Measurements from ENCODE around the gene FBXW5.

Gene FBXW5

GRCh38 chr9:136916330-136917184 lies 28.0 kb downstream of the FBXW5 start:
- H3K4me1 Mint-ChIP-seq, result peaks cover 4% of the 10 kb centered on the region
- H3K36me3 Mint-ChIP-seq, result peaks cover 31% of the 10 kb centered on the region
- no peaks in the 10 kb centered on the region for H3K9me3 Mint-ChIP-seq
- H3K4me3 Mint-ChIP-seq, result no peak overlapping the region
- H3K27me3 Mint-ChIP-seq, result no peaks in the 10 kb centered on the region
- ATAC-seq (ENCODE audit: low read depth) (no peak), DNase-seq (ENCODE audit: low spot score in 2 of 2) (no peak)
- H3K27ac Mint-ChIP-seq, result no peak overlapping the region

GRCh38 chr9:136915632-136916329 lies 28.8 kb downstream of the FBXW5 start:
- DNase-seq (ENCODE audit: low spot score in 2 of 2), result no peak
- H3K27ac Mint-ChIP-seq, result no peak overlapping the region
- no peak for ATAC-seq (ENCODE audit: low read depth)
- peaks cover 31% of the 10 kb centered on the region for H3K36me3 Mint-ChIP-seq
- peaks cover 4% of the 10 kb centered on the region for H3K4me1 Mint-ChIP-seq
- no peaks in the 10 kb centered on the region for H3K9me3 Mint-ChIP-seq
- no peaks in the 10 kb centered on the region for H3K27me3 Mint-ChIP-seq
- H3K4me3 Mint-ChIP-seq, result no peak overlapping the region

- no peak for DNase-seq (ENCODE audit: low spot score in 2 of 2)
- no peak for ATAC-seq (ENCODE audit: low read depth)
- Mint-ChIP-seq H3K4me3 (no peak overlapping the region), H3K9me3 (no peaks in the 10 kb centered on the region), H3K27me3 (no peaks in the 10 kb centered on the region), H3K36me3 (peaks cover 24% of the 10 kb centered on the region), H3K27ac (no peak overlapping the region), H3K4me1 (peaks cover 4% of the 10 kb centered on the region)
Measured at GRCh38 chr9:136913701-136914438, 30.7 kb downstream of the FBXW5 start.

GRCh38 chr9:136910901-136911245 lies 33.7 kb downstream of the FBXW5 start:
- no peaks in the 10 kb centered on the region for H3K9me3 Mint-ChIP-seq
- DNase-seq (ENCODE audit: low spot score in 2 of 2) (no peak), ATAC-seq (ENCODE audit: low read depth) (no peak)
- peaks cover 16% of the 10 kb centered on the region for H3K36me3 Mint-ChIP-seq
- no peaks in the 10 kb centered on the region for H3K27me3 Mint-ChIP-seq
- H3K27ac Mint-ChIP-seq, result no peak overlapping the region
- no peak overlapping the region for H3K4me3 Mint-ChIP-seq
- H3K4me1 Mint-ChIP-seq, result no peaks in the 10 kb centered on the region

- no peak for ATAC-seq (ENCODE audit: low read depth)
- H3K4me3 Mint-ChIP-seq, result no peak overlapping the region
Measured at GRCh38 chr9:136910197-136910900, 34.2 kb downstream of the FBXW5 start.

GRCh38 chr9:136907011-136907914 lies 37.3 kb downstream of the FBXW5 start:
- no peak for ATAC-seq (ENCODE audit: low read depth)
- Mint-ChIP-seq H3K27me3 (no peaks in the 10 kb centered on the region), H3K4me1 (peaks cover 6% of the 10 kb centered on the region), H3K9me3 (no peaks in the 10 kb centered on the region), H3K36me3 (peaks cover 15% of the 10 kb centered on the region), H3K27ac (peak overlapping the region; percentile 17), H3K4me3 (no peak overlapping the region)
- no peak for DNase-seq (ENCODE audit: low spot score in 2 of 2)

More at GRCh38 chr9:136910197-136910900, 34.2 kb downstream of the FBXW5 start:
- Mint-ChIP-seq H3K27ac (no peak overlapping the region), H3K36me3 (peaks cover 16% of the 10 kb centered on the region), H3K4me1 (no peaks in the 10 kb centered on the region), H3K9me3 (no peaks in the 10 kb centered on the region), H3K27me3 (no peaks in the 10 kb centered on the region)
- DNase-seq (ENCODE audit: low spot score in 2 of 2), result no peak

GRCh38 chr9:136906266-136906665 lies 38.3 kb downstream of the FBXW5 start:
- ATAC-seq (ENCODE audit: low read depth), result no peak
- Mint-ChIP-seq H3K36me3 (peaks cover 15% of the 10 kb centered on the region), H3K4me3 (no peak overlapping the region), H3K4me1 (peaks cover 10% of the 10 kb centered on the region), H3K27me3 (no peaks in the 10 kb centered on the region), H3K9me3 (no peaks in the 10 kb centered on the region), H3K27ac (peak overlapping the region; percentile 48)
- no peak for DNase-seq (ENCODE audit: low spot score in 2 of 2)

- H3K27me3 Mint-ChIP-seq, result no peaks in the 10 kb centered on the region
- H3K36me3 Mint-ChIP-seq, result peaks cover 18% of the 10 kb centered on the region
- peaks cover 23% of the 10 kb centered on the region for H3K4me1 Mint-ChIP-seq
- ATAC-seq (ENCODE audit: low read depth) (no peak), DNase-seq (ENCODE audit: low spot score in 2 of 2) (no peak)
- peak overlapping the region; percentile 96 for H3K27ac Mint-ChIP-seq
- no peak overlapping the region for H3K4me3 Mint-ChIP-seq
- H3K9me3 Mint-ChIP-seq, result no peaks in the 10 kb centered on the region
Measured at GRCh38 chr9:136903041-136903554, 41.4 kb downstream of the FBXW5 start.

- H3K36me3 Mint-ChIP-seq, result peaks cover 17% of the 10 kb centered on the region
- H3K4me3 Mint-ChIP-seq, result peak overlapping the region; percentile 63
- peak overlapping the region; percentile 96 for H3K27ac Mint-ChIP-seq
- H3K9me3 Mint-ChIP-seq, result no peaks in the 10 kb centered on the region
- peaks cover 24% of the 10 kb centered on the region for H3K4me1 Mint-ChIP-seq
- no peaks in the 10 kb centered on the region for H3K27me3 Mint-ChIP-seq
- DNase-seq (ENCODE audit: low spot score in 2 of 2), result peak; percentile 65 to 69
- peak; percentile 91 for ATAC-seq (ENCODE audit: low read depth)
Measured at GRCh38 chr9:136902259-136902821, 42.2 kb downstream of the FBXW5 start.

GRCh38 chr9:136901516-136902258 lies 42.9 kb downstream of the FBXW5 start:
- peak overlapping the region; percentile 71 for H3K4me3 Mint-ChIP-seq
- peak; percentile 35 to 40 for DNase-seq (ENCODE audit: low spot score in 2 of 2)
- H3K4me1 Mint-ChIP-seq, result peaks cover 30% of the 10 kb centered on the region
- no peaks in the 10 kb centered on the region for H3K27me3 Mint-ChIP-seq
- ATAC-seq (ENCODE audit: low read depth), result peak; percentile 50
- peaks cover 12% of the 10 kb centered on the region for H3K36me3 Mint-ChIP-seq
- H3K9me3 Mint-ChIP-seq, result no peaks in the 10 kb centered on the region
- H3K27ac Mint-ChIP-seq, result peak overlapping the region; percentile 96

- Mint-ChIP-seq H3K4me3 (no peak overlapping the region), H3K36me3 (peaks cover 11% of the 10 kb centered on the region)
- no peak for ATAC-seq (ENCODE audit: low read depth)
Measured at GRCh38 chr9:136900988-136901515, 43.5 kb downstream of the FBXW5 start.

GRCh38 chr9:136900556-136900955 lies 44.0 kb downstream of the FBXW5 start:
- Mint-ChIP-seq H3K4me3 (no peak overlapping the region), H3K36me3 (peaks cover 11% of the 10 kb centered on the region), H3K27me3 (no peaks in the 10 kb centered on the region), H3K27ac (peak overlapping the region; percentile 96), H3K9me3 (no peaks in the 10 kb centered on the region), H3K4me1 (peaks cover 30% of the 10 kb centered on the region)
- no peak for ATAC-seq (ENCODE audit: low read depth)
- DNase-seq (ENCODE audit: low spot score in 2 of 2), result no peak

More at GRCh38 chr9:136900988-136901515, 43.5 kb downstream of the FBXW5 start:
- no peak for DNase-seq (ENCODE audit: low spot score in 2 of 2)
- H3K27ac Mint-ChIP-seq, result peak overlapping the region; percentile 96
- H3K27me3 Mint-ChIP-seq, result no peaks in the 10 kb centered on the region
- no peaks in the 10 kb centered on the region for H3K9me3 Mint-ChIP-seq
- peaks cover 30% of the 10 kb centered on the region for H3K4me1 Mint-ChIP-seq

Data from memory B cell (primary cell).